HG02798 (cell line): Measurements from ENCODE around the gene FAM228A.
A peak's percentile ranks its signal among the peaks of the same experiment; 100 is the strongest.
"Not testable (repeated sequence)": the region's sequence is repeated elsewhere in the genome, so short reads cannot be mapped to it uniquely, and the experiment has no call there.

ENCODE experiments used
- ATAC-seq: cut with Tn5 transposase; IDR thresholded peaks from one replicate; pipeline ENCODE4 v1.9.1; 2021; ENCODE audit warnings: mild to moderate bottlenecking; ENCODE audit not compliant: unreplicated experiment, poor library complexity

The FAM228A gene

DNA sequence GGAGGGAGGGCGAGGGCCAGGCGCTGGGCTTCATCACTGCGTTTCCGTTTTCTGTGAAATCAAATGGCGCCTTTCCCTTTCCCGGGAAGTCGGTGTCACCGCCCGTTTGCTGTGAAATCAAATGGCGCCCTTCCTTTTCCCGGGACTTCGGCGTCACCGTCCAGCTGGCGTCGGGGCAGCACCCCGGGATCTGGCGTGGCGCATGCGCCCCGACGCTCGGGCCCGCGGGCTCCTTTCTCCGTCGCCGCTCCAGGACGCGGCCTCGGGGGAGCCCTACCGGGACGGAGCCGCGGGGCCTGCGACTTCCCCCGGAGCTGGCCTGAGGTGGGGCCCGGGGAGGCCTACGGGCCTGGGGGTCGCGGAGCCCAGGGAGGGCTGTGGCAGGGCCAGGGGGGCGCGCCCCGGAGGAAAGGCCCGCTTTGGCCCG, at the start of gene FAM228A:
Gene FAM228A (plus strand): TSS at position 203 of the 427 bp plus-strand sequence. CDS start 428 bp downstream, outside the sequence.
- no peak for ATAC-seq

DNA sequence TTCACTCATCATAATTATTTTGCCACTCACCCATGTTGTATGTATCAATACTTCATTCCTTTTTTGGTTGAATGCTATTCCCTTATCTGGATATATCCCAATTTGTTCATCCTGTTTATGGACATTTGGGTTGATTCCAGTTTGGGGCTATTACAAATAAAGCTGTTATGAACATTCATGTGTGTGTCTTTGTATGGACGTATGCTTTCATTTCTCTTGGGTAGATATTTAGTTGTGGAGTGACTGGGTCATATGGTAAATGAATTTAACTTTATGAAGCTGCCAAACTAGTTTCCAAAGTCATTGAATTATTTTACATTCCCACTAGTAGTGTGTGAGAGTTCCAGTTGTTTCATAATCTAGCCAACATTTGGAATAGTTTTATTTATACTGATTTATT, 48.9 kb upstream of the FAM228A start:
- ATAC-seq, result no peak

DNA sequence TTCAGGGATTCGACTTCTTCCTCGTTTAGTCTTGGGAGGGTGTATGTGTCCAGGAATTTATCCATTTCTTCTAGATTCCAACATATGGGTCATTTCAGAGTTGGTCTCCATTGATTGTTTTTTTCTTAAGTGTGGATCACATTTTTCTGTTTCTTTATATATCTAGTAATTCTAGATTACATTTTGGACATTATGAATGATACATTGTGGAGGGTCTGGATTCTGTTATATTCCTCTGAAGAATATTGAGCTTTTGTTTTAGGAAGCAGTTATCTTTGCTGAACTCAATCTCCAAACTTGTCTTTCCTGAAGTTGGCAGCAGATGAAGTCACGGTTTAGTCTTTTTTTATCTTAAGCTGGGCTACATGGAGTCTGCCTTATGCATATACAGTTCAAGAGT, 42.3 kb upstream of the FAM228A start:
- no peak for ATAC-seq

DNA sequence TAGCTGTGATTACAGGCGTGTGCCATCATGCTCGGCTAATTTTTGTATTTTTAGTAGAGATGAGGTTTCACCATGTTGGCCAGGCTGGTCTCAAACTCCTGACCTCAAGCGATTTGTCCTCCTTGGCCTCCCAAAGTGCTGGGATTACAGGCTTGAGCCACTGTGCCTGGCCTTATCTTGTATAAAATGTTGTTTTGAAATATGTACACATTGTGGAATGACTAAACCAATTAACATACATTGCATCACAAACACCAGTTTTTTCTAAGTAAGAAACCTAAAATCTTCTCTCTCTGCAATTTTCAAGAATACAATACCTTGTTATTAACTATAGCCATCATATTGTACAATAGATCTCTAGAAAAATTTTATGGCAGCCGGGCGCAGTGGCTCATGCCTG, 34.5 kb upstream of the FAM228A start:
- ATAC-seq, result not testable (repeated sequence)

DNA sequence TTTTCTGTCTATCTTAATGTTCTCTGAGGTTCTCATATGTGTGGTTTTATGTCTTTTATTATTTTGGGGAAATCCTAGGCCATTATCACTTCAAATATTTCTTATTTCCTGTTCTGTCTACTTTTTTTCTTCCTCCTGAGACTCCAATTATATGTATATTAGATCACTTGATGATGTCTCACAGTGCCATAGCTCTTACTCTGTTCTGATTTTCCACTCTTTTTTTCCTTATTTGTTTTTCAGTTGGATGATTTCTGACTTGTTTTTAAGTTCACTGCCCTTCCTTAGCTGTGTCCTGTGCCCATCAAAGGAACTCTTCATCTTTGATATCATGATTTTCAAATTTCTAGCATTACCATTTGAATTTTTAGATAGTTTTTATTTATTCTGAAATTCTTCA, 27.5 kb upstream of the FAM228A start:
- ATAC-seq, result no peak

DNA sequence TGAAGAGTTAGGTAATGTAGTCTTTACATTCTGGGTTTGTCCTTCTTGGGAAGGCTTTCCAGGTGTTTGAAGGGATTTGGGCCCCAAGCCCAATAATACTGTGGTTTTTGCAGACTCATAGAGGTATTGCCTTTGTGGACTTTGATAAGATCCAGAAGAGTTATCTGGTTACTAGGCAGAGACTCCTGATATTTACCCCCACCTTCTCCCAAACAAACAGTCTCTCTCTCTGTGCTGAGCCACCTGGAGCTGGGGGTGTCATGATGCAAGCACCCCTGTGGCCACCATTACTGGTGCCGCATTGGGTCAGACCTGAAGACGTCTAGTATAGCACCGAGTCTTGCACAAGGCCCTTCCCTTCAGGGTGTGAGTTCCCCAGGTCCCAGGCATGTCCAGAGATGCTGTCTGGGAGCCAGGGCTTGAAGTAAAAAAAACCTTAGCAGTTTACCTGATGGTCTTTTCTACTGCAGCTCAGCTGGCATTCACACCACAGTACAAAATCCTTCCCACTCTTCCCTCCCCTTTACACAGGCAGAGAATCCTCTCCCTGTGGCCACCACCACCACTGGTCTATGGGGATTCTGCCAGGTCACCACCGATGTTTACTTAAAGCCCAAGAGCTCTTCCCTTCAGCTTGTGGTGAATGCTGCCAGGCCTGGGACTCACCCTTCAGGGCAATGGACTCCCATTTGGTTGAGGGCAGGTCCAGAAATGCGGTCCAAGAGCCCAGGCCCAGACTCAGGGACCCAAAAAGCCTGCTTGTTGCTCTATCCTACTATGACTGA, 22.2 kb upstream of the FAM228A start:
- no peak for ATAC-seq

DNA sequence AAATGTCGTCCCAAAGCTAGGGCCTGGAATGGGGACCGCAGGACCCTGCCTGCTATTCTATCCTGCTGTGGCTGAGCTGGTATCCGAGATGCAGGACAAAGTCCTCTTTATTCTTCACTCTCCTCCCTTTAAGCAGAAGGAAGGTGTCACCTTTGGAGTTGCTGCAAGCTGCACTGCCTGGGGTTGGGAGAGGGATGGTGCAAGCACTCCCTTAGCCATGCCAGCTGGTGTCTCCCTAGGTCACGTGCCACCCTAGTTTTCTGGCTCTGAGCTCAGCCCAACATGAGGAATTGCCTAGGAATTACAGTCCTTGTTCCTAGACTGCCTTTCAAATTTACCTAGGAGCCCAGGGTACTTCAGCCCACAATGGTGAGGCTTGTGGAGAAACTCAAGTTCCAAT, 21.4 kb upstream of the FAM228A start:
- no peak for ATAC-seq

DNA sequence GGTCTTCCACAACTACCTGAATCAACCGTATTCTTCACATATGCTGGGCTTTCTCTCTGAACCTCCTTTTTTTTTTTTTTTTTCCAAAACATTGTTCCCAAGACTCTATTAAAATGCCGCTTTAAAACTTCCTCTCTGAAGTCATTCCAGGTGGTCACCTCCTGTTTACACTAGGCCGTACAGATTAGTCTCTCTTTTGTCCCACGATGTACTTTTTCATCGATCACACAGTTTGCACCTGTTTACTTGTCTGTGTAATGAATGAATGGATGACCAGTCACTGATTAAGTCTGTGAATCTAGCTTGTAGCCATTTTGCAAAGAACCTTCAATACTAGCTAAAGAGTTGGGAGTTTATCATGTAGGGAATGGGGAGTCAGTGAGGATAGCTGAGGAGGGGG, 16.7 kb upstream of the FAM228A start:
- no peak for ATAC-seq

DNA sequence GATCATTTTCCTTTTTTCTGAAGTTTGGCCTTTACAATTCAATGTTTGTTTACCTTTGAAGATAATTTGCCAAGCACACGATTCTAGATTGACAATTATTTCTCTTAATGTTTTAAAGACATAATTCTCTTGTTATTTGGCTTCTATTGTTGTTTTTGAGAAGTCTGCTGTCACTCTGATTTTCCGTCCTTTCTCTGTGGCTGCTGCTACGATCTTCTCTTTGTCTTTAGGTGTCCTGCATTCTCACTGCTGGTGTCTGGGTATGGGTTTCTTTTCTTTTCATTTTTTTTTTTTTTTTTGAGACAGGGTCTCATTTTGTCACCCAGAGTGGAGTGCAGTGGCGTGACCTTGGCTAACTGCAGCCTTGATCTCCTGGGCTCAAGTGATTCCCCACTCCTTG, 15.1 kb upstream of the FAM228A start:
- ATAC-seq, result no peak

DNA sequence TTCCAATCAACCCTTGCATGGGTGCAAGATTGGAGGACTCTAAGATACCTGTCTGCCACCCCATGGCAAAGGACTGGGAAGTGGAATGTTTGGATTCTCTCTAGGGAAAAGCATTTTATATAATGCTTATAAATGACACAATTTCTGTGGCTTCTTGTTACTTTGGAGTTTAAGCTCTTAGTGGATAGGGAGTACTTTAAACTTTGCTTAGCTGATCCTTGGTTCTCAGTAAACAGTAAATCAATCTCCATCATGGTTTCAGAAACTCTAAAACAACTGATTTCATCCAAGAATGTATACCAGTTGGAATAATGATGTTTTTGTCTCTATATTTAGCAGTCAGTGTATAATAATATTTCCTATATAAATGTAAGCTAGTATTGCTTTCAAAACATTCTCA, 14.1 kb upstream of the FAM228A start:
- ATAC-seq, result no peak

DNA sequence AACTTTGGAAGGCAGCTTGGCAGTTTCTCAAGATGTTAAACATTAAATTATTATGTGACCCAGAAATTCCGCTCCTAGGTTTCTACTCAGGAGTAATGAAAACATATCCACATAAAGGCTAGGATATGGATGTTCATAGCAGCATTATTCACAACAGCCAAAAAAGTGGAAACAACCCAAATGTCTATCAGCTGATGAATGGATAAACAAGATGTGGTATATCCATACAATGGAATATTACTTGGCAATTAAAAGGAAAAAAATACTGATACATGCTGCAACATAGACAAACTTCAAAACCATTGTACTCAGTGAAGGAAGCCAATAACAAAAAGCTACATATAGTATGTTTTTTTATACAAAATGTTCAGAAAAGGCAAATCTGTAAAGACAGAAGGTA, 12.4 kb upstream of the FAM228A start:
- ATAC-seq, result no peak

DNA sequence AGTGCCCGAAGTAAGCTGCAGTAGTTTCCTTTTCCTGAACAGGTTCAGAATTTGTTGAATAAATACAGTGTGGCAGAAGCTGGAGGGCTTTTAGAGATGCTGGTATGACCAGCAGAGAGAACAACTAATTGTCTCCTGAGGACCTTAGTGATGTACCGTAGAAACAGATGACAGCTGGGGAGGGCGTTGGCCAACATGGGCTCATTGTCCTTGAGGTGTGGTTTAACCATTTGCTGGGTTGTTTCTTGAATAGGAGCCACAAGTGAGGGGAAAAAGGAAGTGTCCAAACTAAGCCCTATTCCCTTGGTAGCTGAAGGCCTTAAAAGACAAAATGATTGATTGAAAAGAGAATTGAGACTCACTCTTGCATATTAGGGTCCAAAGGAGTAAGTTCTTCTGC, 11.7 kb upstream of the FAM228A start:
- ATAC-seq, result no peak

DNA sequence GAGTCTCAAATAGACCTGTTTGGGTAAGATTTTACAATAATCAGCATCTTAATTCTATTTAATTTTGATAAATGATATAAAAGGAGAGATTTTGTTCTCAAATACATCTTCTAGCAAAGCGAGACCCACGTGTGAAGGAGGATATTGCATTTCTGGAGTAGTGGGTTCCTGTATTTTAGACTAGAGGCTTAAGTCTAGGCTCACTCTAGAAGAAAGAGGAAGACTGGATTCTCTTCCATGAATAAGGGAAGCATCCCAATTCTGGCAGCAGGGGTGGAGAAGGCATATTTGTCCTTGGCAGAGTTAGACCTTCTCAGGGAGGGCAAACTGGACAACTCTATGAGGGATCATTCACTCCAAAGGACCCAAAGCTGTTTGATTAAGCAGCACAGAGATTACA, 11.3 kb upstream of the FAM228A start:
- ATAC-seq, result no peak

DNA sequence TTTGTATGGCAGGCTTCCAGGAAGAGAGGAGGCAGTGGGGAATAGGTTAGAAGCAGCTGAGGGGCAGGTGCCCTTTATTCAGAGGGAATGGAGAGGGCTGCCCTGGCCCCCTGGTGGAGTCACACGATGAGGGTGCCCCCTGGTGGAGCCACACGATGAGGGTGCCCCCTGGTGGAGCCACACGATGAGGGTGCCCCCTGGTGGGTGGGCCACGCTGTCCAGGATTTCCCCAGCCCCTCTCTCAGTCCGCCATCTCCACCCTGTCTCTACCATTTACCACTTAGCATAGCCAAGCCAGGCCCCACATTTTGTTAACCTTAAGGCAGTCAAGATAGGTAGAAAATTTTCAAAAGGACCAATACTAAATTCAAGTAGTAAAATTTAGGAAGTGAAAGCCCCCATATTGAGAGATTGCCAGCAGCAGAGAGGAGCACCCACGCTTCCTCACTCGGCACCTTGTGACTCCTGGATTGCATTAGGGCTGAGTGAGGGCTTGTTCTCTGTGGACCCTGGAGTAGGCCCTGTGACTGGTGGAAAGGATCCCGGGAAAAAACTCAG, 10.4 kb upstream of the FAM228A start:
- ATAC-seq, result peak; percentile 89

DNA sequence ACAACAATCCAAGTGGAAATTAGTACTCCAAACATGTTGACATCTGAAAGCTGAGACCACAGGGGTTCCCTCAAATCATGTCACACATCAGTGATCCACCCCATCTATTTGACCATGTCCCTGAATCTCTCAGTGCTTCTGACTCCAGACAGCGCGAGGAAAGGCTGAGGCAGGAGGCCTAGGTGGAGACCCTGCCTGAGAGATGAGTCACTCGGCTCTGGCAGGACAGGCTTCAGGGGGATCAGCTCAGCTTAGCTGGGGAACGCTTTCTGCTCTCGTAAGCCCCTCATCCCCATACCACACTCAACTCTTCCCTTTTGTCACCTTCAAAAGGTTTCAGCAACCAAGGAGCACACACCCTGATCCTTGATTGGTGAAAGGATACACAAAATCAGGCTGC, 5.8 kb upstream of the FAM228A start:
- no peak for ATAC-seq

DNA sequence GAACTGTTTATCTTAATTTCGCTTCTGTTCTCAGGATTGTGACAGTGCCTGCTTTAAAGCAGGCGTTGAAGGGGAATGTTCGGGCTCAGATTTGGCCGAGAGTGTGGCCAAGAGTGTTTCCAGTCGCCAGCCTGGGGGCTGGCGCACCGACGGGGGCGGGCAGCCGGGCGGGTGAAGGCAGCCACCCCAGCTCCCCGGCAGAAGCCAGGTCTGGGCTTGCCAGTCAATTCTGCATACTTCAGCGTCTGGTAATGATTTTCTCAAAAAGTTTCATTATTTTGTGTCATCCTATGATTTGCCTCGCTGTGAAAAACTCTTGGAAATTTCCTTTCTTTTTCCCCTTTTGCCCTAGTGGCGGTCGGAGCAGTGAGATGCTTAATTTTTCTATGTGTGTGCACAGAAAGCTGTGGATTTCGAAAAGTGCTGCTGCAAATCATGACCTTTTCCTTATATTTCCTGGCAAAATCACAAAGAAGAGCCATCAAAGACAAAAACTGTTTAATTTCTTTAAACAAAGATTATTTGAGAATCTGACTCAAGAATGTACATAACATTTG, 856 bp downstream of the FAM228A start:
- no peak for ATAC-seq

DNA sequence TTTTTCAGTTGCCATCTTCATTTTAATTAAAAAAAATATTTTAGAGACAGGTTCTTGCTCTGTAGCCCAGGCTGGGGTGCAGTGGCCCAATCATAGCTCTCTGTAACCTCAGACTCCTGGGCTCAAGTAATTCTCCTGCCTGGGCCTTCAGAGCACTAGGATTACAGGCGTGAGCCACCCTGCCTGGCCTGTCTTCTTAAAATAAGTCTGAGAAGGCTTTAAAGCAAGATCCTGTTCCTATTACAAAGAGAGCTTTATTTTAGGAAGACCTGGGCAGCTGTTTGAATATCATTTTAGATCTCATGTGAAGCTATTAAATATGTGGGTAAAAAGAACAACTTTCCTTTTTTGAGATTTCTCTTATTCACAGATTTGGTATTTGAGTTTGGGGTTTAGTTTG, 1.5 kb downstream of the FAM228A start:
- no peak for ATAC-seq

DNA sequence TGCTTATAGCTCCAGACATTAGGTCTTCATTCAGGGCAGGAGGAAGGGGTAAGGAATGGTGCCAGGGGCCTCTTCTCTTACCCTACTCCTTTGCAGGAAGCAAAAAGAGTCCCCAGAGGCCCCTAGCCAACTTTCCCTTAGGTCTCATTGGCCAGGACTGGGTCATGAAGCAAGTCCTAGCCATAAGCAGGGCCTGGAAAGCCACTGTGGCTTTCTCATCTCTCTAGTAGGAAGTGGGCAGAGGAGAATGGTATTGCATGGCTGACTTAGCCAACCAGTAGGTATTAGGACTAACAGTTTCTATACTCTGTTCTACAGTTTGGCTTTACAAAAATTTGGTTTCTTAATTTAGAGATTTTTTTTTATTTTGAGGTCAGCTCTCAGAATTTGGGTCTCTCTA, 4.8 kb downstream of the FAM228A start:
- ATAC-seq, result no peak

DNA sequence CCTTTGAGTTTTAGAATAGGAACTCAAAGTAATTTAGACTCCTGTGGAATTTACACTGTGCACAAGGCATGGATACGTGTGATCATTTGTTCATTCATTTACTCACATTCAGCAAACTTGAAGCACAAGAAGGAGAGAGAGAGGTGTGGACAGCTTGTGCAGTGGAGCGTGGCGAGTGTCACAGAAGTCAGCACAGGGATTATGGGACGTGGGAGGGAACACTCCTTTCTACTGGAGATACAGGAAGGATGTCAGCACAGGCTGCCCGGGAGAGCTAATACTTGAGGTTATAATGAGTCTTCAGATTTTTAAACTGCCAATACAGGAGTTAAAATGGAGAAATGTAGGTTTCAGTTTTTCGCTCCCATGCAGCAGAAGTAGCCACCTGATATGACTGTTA, 7.0 kb downstream of the FAM228A start:
- no peak for ATAC-seq

DNA sequence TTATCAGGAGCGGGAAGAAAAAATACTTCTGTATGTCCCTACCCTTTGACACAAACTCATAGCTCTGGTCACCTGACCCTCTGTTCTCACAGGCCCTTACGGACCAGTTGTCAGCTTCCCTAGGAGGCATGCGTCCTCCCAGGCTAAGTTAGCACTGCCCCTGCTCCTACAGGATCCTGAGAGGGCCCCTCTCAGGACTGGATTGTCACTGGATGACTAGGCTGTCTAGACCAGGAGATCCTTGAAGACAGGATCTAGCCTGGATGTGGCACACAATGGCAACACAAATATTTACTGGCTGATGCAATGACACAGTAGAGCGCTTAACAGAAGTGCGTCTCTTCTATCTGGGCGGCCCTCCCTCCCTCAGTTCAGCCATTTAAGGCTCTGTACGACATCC, 7.7 kb downstream of the FAM228A start:
- no peak for ATAC-seq

DNA sequence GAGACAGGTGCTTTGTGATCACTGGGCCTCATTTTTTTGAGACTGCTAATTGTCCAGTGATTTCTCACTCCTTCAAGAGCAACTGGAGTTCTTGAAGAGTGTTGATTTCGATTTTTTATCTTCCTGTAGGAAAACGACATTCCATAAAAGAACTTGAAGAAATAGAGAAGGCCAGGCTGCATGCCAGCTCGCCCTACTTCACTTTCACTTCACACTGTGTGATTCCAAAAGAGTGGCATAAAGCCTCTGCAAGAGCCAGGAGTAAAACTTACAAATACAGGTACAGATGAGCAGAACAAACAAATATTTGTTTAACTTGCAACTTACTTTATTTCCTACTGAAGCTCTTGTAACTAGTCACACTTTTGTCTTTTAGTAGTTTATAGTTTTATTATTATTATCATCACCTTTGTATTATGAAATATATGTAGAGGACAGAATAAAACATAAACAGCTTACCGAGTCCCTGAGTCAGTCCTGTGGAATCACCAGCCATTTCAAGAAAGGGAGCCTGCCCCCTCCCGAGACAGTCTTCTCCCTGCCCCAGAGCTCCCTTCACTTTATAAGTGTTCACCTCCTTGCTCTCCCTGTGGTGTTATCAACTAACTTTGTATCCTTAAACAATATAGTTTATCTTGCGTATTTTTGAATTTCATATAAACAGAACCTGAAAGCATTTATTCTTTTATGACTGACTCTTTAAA, 8.7 kb downstream of the FAM228A start:
- ATAC-seq, result no peak
